Superior temporal gyrus (tissue), 1 donor: ENCODE results near the gene KIF1C.

ENCODE experiments used
- DNase-seq: peaks from one replicate; pipeline ENCODE4 v3.0.0-alpha.2; 2016; ENCODE audit errors: extremely low spot score

KIF1C gene

DNA sequence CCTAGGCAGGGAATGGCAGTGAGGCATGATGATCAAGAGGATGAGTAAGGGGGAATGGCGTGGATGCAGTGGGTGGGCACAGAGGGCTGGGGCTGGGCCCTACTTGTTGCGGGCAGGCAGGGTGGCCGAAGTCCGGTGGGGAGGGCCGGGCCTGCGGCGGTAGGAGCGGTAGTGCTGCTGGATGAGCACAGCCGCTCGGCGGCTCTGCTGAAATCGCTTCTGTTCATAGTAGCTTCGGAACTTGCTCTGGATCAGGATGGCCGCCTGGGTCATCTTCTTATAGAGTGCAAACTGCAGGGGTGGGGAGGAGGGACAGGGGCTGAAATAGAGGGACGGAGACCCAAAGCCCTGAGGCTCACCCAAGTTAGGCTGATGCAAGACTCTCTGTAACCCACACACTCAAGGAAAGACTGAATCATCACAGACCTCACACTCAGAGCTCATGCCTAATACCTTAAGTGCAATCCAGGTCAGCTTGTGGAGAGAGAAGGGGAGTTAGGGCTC lies 28.7 kb upstream of the KIF1C start:
- DNase-seq: no peak

DNA sequence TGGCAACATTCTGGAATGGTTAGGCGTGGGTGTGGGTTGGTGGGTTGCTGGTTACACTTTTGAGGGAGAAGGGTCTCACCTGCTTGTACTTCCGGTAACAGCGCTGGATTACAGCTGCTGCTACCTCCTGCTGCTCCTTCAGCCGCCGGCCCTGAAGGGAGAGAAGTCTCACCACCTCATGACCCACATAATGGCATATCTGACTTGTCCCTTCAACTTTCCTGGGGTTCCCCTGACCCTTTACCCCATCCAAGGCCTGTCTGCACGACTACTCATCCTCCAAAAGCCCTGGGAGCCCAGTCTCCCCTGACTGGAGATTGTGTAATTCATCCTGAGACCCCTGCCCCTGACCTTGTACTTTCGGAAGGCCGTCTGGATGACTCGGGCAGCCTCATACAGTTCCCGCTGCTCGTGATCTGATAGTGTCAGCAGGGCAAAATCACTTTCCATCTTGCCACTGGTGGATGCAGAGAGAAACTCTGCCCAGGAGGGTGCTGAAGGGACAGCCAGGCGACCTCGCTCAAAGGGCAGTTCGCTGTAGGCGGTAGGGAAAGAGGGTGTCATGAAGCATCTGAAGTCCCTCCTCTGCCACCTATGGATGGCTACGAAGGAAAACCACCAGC lies 28.1 kb upstream of the KIF1C start:
- DNase-seq: no peak

DNA sequence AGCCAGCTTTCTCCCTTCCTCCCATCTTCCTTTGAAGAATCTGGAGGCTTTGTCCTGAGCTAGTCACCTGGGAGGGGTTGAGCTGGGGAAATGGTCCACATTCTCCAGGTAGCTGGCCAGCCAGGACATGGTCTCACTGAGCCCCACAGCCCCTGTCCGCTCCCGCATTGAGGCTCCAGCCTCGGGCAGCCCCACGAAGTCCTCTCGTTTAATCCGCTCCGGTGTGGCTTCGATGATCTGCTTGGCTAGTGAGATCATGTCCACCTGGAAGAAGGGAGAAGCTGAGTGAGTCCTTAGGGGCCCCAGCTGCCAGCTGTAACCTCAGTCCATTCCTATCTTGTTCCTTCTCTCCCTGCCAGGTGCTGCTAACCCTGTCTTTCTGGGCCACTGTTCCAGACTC lies 27.5 kb upstream of the KIF1C start:
- DNase-seq: no peak

DNA sequence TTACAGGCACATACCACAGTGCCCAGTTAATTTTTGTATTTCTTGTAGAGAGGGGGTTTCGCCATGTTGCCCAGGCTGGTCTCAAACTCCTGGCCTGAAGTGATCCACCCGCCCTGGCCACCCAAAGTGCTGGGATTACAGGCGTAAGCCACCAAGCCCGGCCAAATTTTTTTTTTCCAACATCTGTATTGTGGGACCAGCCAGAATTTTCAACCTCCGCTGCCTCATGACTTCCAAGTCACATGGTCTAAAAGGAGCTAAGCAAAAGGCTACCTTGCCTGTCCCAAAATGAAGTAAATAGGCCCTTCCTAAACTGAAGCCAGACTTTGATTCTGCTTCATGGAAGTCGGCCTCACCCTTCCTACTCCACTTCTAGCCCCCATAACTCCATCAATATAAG lies 25.9 kb upstream of the KIF1C start:
- no peak for DNase-seq

DNA sequence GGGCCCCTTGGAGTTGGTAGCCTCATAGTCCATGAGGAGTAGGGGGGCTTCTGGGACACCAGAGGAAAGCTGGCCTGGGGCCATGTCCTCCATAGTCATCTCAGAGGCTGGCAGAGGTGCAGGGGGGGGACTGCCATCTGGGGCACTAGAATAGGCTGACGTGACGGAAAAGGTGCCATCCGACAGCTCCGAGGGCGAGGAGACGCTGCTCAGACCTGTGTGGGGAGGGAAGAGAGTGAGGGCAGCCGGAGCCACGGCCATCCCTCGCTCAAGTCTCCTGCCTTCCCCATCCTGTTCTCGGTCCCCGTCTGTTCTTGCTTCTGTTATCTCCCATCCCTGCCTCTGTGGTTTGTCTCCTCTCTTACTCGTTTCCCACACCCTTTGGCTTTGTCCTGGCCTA lies 25.4 kb upstream of the KIF1C start:
- no peak for DNase-seq

DNA sequence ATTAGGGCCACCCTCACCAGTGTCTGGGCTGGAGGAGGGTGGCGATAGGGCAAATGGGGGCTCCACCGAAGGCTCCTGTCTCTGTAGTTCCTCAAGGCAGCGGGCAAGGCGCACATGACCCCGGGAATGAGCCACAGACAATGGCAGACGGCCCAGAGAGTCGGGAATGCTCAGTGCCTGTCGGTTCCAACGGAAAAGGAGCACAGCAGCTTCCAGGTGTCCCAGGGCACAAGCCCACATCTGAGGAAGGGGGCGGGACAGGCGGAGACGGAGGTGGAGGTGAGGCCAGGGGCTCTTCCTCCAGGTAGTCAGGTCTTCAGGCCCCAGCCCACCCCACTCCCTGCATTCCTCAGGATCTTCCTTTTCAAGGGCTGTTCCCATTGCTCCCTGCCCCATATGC lies 25.0 kb upstream of the KIF1C start:
- no peak for DNase-seq

DNA sequence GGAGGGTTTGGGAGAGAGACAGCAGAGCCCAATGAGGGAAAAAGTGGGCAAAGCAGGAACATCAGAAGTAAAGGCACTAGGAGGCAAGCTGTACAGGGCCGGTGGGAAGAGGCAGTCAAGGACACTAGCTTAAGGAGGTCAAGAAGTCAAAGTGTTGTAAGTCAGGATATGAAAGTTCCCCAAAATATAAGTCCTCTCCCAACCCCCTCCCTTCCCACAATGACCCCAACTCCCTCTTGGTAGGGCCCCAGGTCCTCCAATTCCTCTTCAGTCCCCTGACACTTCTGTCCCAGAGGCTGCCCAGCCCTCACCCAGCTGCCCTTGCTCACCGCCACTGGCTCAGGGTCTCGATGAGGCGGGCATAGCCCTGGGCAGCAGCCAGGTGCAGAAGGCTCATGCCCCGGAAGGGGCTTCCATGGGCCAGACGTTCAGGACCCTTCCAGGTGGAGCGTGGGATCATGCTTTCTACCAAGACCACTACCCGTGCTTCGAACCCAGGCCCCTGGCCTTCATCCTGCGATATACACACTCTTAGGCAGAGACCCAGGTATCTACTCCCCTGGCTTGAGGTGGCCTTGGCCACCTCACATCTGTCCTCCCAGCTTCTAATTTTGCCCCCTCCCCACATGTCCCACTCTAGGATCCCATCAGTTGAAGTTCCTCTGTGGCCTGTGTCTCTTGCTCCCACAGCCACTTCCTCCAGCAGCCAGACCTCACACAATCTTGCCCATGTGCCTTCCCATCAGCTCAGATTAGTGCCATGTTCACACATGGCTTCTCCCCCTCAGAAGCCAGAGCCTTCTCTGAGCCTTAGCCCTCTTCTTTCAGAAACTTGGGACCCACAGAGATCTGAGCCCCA lies 24.3 kb upstream of the KIF1C start:
- no peak for DNase-seq

DNA sequence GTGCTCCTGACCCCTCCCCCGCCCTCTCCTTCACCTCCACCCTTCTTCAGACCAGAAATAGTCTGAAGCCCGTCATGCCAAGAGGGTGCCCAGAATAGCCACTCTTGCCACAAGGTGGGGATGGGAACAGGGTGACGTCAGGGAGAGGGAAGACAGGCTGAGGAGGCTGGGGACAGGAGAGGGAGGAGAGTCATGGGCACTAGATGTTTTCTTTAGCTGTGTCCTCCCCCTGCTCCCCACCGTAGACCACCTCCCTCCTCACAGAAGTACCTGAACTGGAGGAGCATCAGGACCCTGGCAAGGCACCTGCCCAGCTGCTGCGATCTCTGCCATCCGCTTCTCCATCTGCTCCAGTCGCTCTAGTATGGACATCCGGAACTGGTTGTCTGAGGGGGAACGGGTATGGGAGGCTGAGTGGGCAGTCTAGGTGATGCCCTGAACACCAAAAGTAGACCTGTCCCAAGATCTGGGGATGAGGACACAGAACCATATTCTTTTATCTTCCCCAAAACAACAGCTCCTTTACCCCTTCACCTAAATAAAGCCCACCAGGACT lies 23.6 kb upstream of the KIF1C start:
- DNase-seq: no peak

DNA sequence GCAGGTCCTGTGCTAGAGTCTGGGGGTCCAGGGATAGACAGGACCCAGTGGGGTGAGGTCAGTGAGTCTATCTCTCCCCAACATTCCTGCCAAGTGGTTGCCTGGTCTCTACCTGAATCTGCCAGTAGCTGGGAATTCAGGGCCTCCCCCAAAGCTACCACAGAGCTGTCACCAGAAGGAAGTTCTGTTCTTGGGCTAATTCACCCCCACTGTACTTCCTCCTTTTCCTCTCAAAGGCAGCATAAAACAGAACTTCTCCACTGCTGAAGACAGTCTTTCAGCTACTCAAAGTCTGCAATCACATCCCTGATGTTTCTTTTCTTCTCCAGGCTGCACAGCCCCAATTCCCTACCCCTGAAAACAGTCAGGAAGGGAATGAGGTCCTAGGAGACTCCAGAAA lies 19.0 kb upstream of the KIF1C start:
- DNase-seq: no peak

DNA sequence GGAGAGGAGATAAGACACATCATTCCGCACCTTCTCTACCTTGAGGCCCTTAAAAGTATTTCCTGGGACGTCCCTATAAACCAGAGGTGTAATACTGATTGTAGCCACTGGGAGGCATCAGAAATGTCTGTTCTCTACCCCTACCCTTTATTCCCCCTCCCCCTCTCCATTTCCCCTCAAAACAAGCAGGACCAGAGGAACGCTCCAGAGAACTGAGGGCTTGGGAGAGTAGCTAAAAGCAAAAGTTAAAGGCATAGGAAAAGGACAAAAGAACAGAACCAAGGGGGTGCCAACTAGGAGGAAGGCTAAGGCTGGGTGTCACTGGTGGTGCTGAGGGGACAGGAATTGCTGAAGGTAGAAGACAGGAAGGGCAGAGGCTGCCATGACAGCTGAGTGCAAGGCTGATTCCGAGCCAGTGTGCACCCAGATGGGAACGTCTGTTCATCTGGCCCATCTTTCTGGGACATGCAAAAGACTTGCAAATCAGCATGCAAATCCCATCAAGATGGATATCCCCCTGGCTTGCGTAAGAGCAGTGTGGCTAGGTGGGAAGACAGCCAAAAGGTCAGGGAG lies 17.0 kb upstream of the KIF1C start:
- DNase-seq: peak; percentile 67

DNA sequence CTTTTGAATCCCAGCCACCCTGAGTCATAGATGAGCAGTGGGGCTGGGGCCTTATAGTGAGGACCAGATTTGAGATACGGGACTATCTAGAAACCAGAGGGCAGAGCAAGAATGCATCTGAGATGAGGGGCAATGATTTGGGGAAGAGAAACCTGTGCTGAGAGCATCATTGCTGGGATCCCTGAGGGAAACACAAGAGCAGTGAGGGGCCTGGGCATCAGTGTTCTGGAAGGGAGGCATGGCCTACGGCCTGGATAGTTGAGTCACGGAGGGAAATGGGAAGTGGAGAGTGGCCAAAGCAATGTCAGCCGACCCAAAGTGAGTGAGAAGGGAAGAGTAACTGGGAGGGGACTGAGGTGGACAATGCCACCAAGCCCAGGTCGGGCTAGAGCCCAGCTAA lies 15.4 kb upstream of the KIF1C start:
- DNase-seq: no peak

DNA sequence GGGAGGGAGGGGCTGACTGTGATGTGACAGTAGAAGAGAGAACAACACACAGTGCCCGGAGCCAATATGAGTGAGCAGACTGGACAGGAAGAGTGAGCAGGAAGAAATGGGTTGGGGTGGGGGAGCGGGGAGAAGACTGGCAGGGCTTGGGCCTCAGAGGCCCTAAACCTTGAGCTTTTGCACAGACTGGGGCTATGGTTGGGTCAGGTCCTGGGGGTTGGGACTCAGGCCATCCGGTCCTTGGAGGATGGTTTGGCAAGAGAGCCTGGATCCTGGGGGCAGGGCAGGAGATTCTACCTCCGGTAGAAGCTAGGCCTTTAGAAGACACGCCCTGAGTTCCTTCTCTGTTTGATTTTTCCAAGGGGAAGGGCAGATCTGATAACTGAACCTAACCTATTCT lies 11.3 kb upstream of the KIF1C start:
- DNase-seq: no peak

DNA sequence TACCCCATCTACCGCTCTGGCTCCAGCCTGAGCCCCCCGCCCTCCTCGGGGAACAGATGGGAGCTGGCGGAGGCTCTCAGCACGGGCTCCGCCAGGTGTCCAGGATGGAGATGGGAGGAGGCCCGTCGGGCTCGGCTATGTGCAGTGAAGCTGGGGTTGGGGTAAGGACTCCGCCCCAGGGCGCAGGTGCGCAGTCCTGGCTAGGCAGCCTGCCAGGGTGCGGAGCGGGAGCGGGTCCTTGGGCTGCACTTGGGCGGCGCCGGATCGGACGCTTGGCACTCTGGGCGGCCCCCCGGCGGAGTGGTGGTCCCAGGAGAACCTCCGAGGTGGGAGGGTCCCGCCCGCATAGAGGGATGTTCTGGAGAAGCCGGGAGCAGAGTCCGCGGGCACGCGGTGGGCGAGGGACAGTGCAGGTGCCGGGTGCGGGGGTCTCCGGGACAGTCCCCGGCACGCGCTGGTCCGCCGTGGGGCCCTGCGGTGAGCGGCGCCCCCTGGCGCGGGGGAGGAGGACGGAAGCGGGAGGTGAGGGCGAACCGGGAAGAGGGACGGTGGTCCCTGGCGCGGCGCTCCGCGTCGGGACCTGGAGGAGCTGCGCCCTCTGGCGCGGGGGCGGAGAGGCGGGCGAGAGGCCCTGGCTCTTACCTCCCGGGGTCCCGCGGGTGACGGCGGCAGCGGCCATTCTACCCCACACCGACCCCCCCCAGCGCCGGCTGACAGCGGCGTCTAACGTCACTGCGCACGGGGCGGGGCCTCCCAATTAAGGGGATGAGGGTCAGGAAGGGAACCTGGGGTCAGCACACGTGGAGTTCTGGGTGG lies 10.6 kb upstream of the KIF1C start, which contains the start of gene CAMTA2:
Gene CAMTA2 (minus strand): TSS at position 725 of the 816 bp plus-strand sequence. CDS start 1,453 bp downstream, outside the sequence.
- peak; percentile 86 for DNase-seq

DNA sequence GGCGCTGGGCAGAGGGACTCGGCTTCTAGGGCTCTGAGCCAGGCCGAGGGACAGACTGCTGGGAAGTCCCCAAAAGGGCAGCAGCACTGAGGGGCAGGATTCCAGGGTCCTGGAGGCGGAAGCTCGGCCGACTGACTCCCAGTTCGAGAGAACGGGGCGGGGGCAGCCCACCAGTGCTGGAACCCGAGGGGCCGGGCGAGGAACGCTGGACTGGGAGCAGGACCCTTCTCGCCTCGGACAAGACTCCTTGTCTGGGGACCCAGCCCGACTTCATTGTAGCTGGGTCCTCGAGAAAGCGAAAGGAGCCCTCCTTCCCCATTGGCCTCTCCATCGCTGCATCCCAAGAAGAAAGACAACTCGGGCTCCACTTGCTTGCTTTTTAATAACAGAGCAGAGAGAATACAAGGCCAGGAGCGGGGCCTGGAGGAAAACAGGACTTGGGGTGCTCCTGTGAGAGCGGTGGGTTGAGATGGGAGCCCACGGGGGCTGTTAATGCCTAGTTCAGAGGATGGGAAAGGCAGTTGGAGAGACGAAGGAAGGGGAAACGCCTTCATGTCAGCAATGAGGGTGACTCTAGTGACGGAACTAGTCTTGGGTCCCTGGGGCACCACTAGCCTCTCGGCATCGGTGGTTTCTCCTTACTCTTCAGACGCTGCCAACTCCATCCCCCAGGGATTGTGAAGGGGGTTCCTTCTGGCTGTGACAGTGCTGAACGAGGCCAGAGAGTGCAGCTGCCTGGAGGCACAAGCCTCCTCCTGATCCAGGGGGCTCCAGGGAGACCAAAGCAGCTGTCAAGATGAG lies 9.8 kb upstream of the KIF1C start:
- no peak for DNase-seq

DNA sequence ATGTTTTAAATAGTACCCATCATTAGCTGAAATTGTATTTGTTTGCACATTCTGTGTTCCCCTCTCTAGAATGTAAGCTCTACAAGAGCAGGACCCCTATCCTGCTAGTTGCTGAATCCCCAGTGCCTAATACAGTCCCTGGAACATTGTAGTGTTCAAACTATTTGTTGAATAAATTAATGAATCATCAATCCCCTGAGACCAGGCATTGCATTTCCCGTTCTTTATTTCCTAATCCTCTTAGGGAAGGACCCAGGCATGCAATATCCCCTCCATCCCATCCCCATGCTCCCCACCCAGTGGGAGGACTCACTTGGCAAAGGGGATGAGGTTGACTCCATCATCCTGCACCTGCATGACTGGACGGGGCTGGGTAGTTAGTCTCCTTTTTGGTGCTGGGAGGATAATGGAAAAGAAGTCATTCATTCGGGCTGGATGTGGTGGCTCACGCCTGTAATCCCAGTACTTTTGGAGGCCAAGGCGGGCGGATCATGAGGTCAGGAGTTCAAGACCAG lies 3.6 kb upstream of the KIF1C start:
- DNase-seq: no peak

DNA sequence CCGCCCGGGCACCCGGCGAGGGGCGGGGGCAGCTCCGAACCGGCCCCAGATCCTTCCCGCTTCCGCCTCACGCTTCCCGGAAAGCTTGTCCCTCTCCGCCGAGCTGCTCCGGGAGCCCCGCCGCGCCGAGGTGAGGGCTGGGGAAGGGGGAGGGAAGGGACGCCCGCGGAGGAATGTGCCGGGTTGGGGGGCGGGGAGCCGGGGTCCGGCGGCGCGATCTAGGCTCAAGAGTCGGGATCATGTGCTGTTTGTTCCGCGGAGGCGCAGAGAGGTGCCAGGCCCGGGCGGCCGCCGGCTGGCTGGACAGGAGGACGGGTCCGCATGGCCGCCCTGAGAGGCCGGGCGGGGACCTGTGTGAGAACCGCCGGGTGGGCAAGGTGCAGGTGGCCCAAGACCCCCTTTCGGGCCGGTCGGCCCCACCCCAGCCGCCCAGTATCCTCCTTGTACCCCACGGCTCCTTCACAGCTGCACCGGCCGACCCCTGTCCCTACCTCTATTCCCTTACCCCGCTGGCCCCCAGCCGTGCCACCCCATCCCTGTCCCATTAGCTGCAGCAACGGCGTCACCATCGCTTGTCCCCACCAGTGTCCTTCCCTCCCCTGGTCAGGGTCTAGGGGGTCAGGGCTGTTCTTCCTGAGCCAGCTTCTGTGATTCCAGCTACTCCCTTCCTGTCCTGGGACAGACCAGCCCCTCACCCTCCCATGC lies 429 bp downstream of the KIF1C start:
- DNase-seq: no peak

DNA sequence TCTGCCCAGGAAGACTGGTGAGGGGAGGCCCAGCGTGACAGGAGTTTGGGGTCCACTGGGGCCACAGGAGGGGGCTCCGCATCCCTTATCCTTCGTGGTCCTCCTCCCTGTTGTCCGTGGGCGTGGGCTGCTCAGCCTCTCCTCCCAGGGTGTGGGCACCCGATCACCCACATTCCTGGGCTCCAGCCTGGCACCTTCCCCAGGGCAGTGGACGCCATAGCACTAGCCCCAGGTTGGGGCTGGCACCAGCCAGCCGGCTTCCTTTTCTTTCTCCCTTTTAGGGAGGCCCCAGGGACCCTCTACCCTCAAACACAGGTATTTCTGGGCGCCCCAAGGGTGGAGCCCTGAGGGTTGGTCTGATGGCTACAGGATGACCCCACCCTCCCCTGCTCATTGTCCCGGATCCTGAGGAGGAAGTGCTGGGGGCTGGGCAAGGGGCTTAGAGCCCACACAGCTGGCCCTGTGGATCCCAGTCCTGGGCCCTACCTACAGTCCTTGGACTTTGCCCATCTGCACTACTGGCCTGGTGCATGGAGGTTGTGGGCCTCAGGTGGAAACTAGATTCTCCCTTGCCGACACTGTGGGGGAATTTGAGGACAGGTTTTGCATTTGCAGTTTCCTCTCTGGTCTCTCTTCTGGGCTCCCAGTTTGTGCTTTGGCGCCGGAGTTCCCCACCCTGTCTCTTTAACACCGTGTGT lies 1.1 kb downstream of the KIF1C start:
- DNase-seq: no peak

DNA sequence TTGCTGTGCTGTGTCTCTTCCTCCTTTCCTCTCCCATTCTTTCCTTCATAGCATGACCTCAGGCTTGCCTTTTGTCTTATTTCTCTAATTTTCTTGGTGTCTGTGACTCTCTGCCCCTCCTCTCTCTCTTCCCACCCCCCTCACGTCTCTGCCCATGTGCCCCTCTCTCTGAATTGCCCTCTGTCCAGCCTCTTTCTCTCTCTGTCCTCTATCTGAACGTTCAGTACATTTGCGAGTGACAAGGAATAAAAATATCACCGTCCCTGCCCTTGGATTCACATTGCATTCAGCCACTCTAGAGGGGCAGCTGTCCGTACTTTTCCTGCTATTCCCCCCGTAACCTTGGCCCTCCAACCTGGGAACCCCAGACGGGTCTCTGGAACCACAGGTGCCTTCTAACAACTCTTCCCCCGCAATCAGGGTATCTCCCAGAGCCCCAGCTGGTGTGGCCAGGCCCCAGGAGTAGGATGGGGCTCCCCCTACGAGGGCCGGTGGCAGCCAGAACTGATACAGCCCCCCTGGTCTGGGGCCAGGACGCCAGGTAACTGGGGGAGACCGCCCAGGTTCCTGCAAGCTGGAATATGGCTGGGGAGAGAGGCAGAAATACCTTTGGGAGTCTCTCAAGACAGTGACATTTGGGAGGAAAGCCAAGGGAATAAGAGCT lies 1.8 kb downstream of the KIF1C start:
- DNase-seq: no peak

DNA sequence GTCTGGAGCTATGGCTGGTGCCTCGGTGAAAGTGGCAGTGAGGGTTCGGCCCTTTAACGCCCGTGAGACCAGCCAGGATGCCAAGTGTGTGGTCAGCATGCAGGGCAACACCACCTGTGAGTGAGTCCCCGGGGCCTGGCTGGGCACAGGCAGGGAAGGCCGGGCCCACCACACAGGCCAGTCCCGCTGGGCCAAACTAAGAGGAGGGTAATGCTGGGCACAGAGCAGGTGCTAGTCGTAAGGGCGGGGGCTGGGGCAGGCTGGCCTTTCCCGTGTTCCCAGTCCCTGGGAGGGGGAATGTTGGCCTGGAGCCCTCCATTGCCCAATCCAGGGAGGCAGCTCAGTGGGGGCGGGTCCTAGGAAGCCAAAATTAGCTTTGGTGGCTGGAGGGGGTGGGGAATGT lies 2.5 kb downstream of the KIF1C start:
- DNase-seq: no peak
